Amygdala (tissue), 56 donors: Measurements from ENCODE around the gene HSPG2.

ENCODE experiments used
- DNase-seq, 56 donors: peaks; one replicate each; lab custom pipeline; 2025; lab: John Stamatoyannopoulos, UW

HSPG2 gene

DNA sequence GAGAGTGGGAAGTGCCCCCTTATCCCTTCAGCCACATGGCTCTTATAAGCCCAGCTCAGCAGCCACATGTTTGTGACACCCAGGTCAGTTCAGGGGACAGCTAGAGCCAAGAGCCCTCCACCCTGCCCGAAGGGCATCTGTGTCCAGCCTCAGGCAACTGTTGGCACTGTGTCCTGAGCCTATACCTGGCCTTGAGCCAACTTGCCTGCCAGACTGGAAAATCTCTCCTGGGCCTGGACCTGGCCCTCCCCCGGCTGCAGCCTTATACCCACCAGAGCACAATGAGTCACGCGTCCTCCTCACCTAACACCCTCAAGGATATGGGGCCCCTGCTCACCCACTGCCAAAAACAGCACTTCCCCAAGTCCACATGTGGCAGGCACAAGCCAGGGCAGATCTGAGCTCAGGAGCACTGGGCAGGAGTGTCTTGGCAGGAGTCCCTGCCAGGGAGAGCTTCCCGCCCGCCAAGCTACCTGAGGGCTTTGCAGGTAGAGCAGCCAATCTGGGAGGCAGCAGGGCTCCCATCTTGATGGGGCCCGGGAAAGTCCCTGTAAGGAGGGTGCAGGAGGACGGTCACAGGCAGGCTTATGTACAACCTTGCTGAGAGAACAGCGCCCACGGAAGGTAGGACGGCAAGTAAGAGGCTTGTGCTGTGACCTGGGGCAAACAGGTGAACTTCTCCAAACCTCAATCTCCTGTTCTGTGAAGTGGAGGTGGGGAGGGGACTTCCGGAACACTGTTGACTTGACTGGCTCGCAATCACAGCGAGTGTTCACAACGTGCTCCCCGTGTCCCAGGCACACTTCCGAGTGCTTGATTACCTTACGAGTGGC lies 19.8 kb upstream of the HSPG2 start:
- no peak for DNase-seq

DNA sequence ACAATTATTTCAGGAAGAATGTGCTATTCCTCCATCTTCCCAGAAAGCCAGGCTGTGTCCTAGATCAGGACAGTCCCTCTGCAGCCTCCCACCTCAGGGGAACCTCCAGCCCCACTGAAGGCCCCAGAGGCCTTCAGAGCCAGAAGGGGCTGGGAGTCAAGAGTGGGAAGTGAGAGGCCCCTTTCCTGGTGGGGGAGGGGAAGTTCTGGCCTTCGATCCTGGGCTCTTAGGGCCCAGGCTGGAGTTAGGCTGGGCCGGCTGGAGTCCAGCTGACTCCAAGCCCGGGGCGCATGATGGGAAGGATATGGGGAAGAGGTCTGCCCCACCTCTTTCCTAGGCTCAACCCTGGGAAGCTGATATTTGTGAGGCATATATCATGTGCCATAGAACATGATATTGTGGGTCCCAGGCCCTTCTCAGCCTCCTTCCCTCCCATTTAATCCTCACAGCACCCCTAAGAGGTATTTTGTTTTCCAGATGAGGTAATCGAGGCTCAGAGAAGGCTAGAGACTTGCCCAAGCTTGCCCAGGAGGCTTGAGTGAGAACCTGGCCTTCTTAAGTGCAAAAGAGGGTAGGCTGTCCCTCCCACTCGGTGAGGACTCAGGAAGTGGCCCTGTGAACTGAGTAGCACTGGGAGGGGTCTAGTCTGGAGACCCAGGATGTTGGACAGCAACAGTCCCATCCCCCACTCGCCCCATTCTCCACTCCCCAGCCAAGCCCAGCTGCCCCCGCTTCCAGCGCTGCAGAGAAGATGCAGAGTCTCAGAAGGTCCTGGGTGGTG lies 18.6 kb upstream of the HSPG2 start:
- DNase-seq, result no peak

DNA sequence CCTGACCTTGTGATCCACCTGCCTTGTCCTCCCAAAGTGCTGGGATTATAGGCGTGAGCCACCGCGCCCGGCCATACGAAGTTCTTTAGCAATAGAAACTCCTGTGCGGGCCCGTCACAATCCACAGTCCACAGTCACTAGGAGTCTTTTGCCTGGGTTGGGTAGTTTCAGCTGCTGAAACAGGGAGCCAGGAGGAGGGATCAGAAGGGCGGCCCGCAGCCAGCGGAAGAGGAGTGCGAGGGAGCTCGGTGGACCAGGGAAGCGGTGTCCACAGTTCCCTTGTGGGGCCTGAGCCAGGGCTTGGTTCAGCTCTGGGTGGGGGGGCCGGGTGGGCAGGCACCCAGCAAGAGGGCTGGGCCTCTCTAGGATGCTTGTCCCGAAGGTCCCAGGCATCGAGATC lies 17.9 kb upstream of the HSPG2 start:
- no peak for DNase-seq

DNA sequence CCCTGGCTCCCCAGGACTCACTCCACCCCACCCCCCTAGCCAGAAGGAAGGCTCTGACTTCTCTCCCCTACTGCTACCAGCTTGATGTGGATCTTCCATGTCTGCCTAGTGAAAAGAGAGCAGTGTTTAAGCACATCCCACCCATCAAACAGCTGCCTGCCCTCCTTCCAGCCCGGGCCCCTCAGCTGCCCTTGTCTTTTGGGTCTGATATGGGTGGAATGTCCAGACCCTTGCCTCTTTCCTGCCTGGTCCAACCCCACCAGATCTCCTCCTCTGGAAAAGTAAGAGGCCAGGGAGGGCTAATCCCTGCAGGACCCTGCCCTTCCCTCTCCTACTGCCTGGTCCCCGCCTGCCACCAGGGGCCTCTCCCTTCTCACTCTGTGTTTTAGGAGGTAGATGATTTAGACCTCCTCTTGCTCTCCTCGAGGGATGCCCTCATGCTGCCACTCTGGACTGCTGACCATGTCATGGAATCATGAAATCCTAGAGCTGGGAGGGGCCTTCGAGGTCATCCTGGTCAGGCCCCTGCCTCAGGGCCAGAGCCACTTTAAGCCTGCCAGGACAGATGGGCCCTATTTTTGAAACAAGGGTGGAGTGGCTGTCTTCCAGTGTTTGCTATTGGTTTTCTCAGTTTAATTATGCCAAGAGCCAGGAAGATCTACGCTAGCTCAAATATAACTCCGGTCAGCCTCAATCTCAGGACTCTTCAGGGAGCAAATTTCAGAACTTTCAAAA lies 15.8 kb upstream of the HSPG2 start:
- no peak for DNase-seq

DNA sequence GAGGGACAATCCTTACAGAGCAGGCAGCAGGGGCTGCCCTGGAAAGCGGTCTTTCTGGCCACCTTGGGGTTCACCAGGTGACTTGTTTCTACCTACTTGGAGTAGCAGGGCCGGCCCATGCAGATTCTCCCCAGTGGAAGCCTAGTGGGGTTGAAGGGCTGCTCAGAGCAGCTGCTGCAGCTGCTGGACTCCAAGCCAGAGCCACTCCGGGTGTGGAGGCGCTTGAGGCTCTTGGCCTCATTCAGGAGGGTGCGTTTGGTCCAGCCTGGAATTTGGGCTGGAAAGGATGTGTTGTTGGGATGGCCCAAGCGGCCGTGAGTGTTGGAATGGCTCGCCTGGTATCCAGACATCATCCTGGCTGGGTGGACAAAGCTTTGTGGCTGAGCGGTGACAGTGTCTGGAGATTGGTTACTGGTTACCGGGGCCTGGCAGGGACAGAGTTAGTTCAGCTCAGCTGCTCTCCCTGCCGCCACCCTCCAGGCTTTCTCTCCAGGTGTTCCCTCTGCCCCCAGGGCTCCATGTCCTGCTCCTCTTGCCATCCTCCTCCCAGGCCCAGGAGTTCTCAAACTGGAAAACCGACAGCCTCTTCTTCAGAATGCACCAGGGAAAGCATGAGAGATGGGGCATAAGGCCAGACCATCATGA lies 14.2 kb upstream of the HSPG2 start:
- no peak for DNase-seq

DNA sequence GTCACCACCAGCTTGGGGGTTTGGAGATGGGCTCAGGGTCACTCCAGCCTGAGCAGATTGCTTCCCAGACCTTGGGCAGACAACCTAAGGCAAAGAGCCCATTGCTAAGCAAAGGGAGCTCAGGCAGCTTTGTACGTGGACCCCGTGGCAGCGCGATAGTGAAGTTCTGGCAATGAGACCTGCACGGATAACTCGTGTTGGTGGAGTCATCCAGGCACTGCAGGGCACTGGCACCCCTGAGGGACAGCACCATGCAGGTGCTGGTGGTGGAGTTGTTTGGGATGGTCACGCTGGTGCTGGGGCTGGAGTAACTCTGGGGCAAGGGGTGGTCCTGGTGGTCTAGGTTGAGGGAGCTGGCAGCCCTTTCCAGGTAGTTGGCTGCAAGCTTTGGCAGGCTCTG lies 13.6 kb upstream of the HSPG2 start:
- DNase-seq, result no peak

DNA sequence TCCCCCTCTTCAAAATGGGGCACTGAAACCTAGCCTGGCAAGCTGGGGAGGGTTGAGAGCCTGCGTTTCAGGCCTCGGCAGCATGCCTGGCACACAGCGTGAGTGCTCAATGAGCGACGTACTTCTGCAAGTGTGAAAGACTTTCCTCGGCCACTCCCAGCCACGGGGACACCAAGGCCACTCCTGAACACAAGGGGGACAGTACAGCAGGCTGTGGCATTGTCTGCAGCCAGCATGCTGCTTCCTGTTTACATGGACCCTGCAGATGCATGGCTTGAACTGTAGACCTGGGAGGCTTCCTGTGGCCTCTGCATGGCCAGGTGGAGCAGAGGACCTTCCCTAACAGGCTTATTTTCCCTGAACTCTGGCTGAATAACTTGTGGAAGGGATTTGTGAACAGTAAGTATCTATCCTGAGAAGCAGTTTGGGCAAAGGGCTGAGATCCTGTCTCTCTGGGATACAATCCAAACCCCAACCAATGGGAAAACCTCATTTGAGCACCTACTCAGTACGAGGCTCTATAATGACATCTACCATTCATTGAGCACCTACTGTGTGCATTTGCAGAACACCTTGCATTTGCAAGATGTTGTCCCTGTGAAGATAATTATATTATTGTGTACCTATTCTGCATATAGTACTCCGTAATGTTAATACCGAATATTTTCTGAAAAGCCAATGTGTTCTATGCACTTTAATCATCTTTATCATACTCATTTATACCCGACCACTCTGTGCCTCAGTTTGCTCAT lies 9.9 kb upstream of the HSPG2 start:
- no peak for DNase-seq

DNA sequence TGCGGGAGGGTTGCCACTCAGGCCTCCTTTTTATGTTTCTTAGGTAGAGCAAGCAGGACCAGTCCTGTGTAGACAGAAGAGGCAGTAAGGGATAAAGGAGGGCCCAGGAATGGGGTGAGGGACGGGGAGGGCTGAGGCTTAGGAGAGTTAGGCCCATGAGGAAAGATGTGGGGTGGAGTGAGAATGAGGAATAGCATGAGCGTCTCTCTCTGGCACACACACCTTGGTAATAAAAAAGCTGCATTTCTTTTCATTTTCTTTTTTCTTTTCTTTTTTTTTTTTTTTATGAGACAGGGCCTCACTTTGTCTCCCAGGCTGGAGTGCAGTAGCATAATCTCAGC lies 7.6 kb upstream of the HSPG2 start:
- DNase-seq, result no peak

DNA sequence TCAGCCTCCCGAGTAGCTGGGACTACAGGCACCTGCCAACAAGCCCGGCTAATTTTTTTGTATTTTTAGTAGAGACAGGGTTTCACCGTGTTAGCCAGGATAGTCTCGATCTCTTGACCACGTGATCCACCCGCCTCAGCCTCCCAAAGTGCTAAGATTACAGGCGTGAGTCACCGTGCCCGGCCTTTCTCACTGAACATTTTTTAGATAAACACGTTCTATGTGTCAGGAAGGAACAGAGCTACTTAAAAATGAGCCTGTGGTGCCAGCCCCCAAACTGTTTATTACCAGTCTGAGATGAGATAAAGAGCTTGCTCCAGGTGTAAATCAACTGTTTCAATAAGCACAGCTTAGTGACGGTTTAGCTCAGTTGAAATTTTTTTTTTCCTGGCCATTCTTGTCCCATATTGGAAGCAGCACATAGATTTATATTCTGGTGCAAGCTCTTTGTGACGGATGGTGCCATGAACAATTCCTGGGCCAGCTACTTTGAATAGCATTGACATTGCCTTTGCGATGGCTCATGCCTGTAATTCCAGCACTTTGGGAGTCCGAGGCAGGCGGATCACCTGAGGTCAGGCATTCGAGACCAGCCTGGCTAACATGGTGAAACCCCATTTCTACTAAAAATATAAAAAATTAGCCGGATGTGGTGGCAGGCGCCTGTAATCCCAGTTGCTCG lies 6.0 kb upstream of the HSPG2 start:
- DNase-seq, result peak in 1 of 56 donors; percentile 20

DNA sequence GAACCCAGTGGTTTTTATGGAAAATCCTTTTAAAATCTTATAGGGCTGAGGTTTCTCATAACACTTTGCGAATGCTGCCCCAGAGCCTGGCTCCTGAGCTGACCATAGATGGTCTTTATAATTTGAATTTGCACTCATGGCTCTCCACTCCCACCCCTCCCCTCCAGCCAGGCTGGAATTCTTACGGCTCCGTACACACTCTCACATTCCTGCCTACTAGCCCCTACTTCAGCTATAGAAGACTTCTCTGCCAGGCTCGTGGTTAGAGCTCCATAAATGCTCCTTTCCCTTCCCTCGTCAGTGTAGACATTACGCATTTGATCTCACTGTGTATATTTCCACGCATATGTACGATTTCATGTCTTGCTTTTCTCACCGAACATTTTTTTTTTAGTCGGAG lies 5.4 kb upstream of the HSPG2 start:
- no peak for DNase-seq

DNA sequence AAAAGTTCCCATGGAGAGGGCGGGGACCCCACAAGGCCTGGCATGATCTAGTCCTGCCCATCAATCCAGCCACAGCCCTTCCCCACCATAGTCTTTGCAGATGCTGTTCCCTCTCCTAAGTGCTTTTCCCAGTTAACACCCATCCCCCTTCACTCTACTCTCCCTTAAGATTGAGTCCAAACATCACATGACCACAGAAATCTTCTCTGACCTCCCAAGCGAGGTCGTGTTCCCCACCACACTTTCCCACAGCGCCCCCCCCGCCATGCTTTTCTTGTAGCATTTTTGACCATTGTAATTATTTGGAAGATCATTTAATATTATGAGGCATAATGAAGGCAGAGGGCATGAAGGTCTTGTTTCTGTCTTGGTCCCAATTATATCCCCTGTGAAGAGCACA lies 4.3 kb upstream of the HSPG2 start:
- DNase-seq, result no peak

DNA sequence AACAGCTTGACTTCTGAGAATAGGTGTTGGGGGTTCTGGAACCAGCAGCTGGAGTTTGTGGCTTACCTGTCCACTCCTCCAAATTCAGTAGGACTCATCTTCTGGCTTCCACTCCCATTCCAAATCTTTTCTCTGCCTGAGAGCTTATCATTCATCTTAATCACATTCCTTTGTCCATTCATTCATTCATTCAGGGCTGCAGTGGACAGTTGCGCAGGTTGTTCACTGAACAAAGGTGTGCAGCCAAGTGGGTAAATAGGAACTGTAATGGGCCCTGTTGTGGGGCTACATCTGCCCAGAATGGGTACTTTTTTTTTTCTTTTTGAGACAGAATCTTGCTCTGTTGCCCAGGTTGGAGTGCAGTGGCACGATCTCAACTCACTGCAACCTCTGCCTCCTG lies 3.4 kb upstream of the HSPG2 start:
- no peak for DNase-seq

DNA sequence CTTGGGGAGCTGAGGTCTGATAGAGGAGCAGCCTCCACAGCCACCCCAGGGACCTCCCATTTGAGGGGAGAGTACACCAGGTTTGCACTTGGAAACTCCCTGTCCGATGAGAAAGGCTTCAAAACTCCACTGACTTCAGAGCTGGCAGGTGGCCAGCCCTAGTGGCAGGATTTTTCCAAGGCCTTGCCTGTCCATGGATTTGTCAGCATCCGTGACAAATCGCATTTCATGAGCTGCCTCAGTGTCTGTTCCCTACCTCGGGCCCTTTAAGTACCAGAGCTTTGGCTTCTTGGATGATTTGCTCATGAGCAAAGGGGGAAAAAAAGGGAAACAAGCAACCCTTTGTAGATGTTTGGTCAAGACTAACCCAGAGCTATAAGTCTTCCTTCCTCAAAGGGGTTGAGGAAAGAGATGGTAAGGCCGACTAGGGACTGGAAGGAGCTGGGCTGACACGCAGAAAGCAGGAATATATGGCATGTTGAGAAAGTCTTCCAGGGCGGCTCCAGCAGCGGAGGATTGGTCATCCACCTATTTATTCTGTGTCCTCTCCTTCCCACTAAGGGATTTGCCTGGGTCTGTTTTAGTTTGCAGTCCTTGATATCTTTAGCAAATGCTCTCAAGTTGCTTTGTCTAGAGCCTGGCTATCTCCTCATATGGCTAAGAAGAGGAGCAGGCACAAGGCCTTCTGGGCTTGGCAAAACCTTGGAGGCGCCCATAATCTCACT lies 2.7 kb upstream of the HSPG2 start:
- DNase-seq, result peak in 43 of 56 donors; percentile 6 to 73 (median 38)

DNA sequence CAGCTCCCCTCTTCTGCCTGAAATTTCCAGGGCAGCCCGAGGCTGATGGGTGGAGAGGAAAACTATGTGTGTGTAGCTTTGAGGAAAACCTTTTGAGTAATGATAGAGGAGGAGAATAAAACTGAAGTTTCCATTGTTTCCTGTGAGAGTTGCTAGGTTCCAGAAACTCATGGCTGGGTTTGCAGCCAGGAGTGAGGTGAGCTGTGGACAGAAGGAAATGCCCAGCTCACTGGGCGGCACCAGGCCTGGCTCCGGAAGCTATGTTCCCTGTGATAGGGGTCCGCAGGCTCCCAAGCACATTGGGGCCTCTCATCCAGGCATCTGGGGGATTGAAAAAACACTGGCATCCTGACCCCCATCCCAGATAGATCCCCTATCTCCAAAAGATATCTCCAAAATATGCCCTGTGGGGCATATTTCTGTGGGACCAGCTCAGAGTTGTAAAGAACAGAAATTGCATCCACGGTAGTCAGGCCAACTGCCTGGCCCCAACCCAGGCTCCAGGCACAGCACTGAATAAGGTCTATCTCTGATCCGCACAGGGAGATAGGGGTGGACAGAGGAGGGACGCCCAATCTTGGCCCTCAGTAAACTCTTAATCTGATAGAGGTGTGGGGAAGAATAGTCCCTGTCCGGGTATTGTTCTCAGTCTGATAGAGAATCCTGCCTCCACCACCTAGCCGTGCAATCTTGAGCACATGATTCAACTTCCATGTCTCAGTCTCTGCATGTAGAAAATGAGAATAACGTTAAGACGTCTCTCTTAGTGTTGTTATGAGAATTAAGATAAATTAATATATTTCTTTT lies 1.8 kb upstream of the HSPG2 start:
- no peak for DNase-seq

DNA sequence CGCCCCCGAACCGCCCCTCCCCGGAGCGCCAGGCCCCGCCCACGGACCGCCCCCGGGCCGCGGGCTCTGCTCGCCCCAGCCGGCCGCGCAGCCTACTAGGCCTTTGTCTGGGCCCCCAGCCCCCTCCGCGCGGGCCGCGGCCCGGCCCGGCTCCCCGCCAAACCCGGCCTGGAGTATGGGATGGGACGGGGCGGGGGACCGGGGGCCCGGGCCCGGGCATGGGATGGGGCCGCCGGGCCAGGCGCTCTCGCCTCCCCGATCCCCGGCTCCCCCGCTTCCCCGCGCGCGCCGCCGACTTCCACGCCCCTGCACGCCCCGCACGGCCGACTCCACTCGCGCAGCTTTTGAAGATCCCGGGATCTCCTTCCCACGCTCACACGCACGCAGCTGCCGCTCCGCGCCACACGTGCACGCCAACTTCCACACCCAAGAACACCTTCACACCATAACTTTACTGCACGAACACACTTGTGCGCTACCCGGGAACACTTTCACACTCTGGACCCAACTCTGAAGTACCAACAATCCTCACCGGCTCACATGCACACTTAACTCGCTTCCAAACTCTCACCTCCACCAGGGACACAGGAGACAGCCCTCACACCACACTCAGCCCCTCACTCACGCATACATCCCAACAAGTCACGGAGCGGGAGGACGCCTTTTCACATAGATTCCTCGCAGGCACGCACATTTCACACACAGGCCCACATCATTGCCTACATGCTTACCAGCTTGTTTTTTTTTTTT lies 437 bp upstream of the HSPG2 start:
- DNase-seq, result peak in 55 of 56 donors; percentile 12 to 92 (median 69)

DNA sequence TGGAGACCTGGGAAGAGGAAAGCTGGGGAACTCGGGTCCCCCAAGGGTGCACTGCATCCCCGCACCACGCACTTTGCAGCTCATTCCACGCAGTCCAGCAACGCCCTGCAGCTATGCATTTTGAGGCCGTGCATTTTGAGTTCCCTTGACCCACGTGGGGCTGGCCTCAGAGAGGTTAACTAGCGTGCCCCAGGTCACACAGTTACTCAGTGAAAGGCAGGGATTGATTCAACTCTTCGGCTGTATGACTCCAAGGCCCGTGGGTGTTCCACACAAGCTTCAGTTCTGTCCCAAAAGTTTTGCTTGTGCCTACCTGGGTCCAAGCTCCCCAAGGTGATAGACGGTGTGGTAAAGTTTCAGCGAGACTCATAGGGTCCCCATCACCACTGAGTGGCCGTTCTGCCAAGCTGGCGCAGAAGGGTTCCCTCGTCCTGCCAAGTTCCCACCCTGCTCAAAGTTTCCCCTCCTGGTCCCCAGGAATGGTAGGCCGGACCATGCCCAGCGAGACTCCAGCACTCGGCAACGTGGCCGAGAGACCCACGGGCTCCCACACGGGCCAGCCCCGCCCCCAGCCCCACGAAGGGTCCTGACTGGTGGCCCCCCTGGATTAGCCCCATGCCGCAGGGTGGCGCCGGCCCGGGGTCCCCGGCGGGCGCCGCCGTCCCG lies 611 bp downstream of the HSPG2 start:
- DNase-seq, result peak in 3 of 56 donors; percentile 33 to 48 (median 38)

DNA sequence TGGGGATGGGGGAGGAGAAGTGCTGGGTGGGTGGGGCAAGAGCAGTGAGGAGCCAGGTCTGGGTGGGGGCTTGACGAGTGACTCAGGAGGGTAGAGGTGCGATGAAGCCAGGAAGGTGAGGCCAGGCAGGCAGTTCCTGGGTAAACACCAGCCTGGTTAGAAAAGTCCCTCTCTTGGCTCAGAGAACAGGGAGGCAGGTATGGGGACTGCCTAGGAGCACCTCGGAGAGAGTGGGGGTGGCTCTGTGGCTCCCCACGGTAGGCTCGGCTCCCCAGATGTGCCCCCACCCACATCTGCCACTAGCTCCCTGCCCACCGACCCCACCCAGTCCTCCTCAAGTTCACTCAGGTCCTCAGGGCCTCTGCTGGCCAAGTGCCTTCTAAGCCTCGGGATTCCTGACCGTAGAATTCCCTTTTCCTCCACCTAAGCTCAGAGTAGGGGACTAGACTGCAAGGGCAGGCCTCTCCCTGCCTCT lies 1.2 kb downstream of the HSPG2 start:
- no peak for DNase-seq
